GM23338 (cell line): ENCODE data around the gene TENT4B. TPM values are rescaled to one million over a fixed set of nuclear protein-coding genes. Genes with fewer than 3 reads are reported as not detected.

ENCODE experiments used
- ATAC-seq: fragments of 200-7000 bp; cut with Tn5 transposase; 3 replicates; pipeline ENCODE4 v1.9.1; 2020
- DNase-seq: peaks from one replicate; pipeline ENCODE4 v3.0.0-alpha.2; 2015; ENCODE audit warnings: low spot score
- H2AFZ ChIP-seq: fragments of 200-600 bp; sonication (generic); 2 replicates; pipeline ENCODE4 v1.8.0; 2016; ENCODE audit warnings: antibody characterized with exemption, mild to moderate bottlenecking, moderate library complexity
- H3F3A ChIP-seq: fragments of 200-600 bp; sonication (generic); replicated peaks from 2 replicates; pipeline ENCODE4 v1.8.0; 2017; ENCODE audit warnings: antibody characterized with exemption, mixed run types, low read depth
- H3K27ac ChIP-seq: fragments of 200-600 bp; sonication (generic); 2 replicates; pipeline ENCODE4 v1.6.1; 2016; ENCODE audit warnings: low read depth
- H3K27me3 ChIP-seq: fragments of 200-600 bp; sonication (generic); 2 replicates; pipeline ENCODE4 v1.8.0; 2016; ENCODE audit warnings: mild to moderate bottlenecking, mixed run types, moderate library complexity; ENCODE audit not compliant: insufficient read depth
- H3K36me3 ChIP-seq: fragments of 200-600 bp; sonication (generic); 2 replicates; pipeline ENCODE4 v1.8.0; 2016; ENCODE audit warnings: mild to moderate bottlenecking; ENCODE audit not compliant: insufficient read depth
- H3K4me1 ChIP-seq: fragments of 200-600 bp; sonication (generic); 2 replicates; pipeline ENCODE4 v1.8.0; 2016; ENCODE audit warnings: mild to moderate bottlenecking, moderate library complexity; ENCODE audit not compliant: insufficient read depth
- H3K4me2 ChIP-seq: fragments of 200-600 bp; sonication (generic); 2 replicates; pipeline ENCODE4 v1.7.1; 2017; ENCODE audit warnings: mixed run types
- H3K4me3 ChIP-seq: fragments of 200-600 bp; sonication (generic); 2 replicates; pipeline ENCODE4 v1.6.1; 2016; ENCODE audit warnings: mixed run types
- H3K79me2 ChIP-seq: fragments of 200-600 bp; sonication (generic); replicated peaks from 2 replicates; pipeline ENCODE4 v1.8.0; 2017; ENCODE audit warnings: mild to moderate bottlenecking; ENCODE audit not compliant: insufficient read depth
- H3K9me2 ChIP-seq: fragments of 200-600 bp; sonication (generic); 2 replicates; pipeline ENCODE4 v1.8.0; 2017; ENCODE audit not compliant: insufficient read depth
- H4K20me1 ChIP-seq: fragments of 200-600 bp; sonication (generic); replicated peaks from 2 replicates; pipeline ENCODE4 v1.8.0; 2017; ENCODE audit warnings: mild to moderate bottlenecking; ENCODE audit not compliant: insufficient read depth
- H3K27ac Mint-ChIP-seq: 2 replicates; pipeline ENCODE4 v1.8.0; 2020; ENCODE audit warnings: inconsistent platforms, mild to moderate bottlenecking, moderate library complexity, mixed read lengths
- H3K27me3 Mint-ChIP-seq: 3 replicates; pipeline ENCODE4 v1.8.0; 2022; ENCODE audit warnings: low read depth, mild to moderate bottlenecking, moderate library complexity, mixed read lengths, inconsistent platforms; ENCODE audit not compliant: insufficient read depth, poor library complexity
- H3K36me3 Mint-ChIP-seq: 3 replicates; pipeline ENCODE4 v1.8.0; 2021; ENCODE audit warnings: low read depth, mild to moderate bottlenecking, inconsistent platforms, moderate library complexity, mixed read lengths
- H3K4me1 Mint-ChIP-seq: 3 replicates; pipeline ENCODE4 v1.8.0; 2020; ENCODE audit warnings: mild to moderate bottlenecking, inconsistent platforms, mixed read lengths
- H3K4me3 Mint-ChIP-seq: 3 replicates; pipeline ENCODE4 v1.8.0; 2021; ENCODE audit warnings: moderate library complexity, mild to moderate bottlenecking, inconsistent platforms, mixed read lengths
- H3K9me3 Mint-ChIP-seq: 3 replicates; pipeline ENCODE4 v1.8.0; 2020; ENCODE audit warnings: moderate library complexity, mild to moderate bottlenecking, inconsistent platforms, mixed read lengths
- CREB1 ChIP-seq: fragments of 250-450 bp; sonication (Bioruptor Pico); IDR thresholded peaks from 2 replicates; pipeline ENCODE4 v1.5.0; 2020; ENCODE audit warnings: low read depth, mild to moderate bottlenecking, moderate library complexity
- CTCF ChIP-seq, 2 experiments: fragments of 200-600 bp in 1 of 2; sonication (generic) in 1 of 2; conservative IDR thresholded peaks; 2 replicates each; pipeline versions ENCODE4 v1.5.1 to v1.6.1; 2016 to 2017; ENCODE audit warnings: antibody characterized with exemption in 2 of 2, low read depth in 2 of 2, mild to moderate bottlenecking in 2 of 2, moderate library complexity in 1 of 2
- ETS1 ChIP-seq: IDR thresholded peaks from 2 replicates; pipeline ENCODE4 v1.6.1; 2016; ENCODE audit warnings: antibody characterized with exemption
- EZH2 ChIP-seq: fragments of 200-600 bp; sonication (generic); IDR thresholded peaks from one replicate; pipeline ENCODE4 v1.8.0; 2017; ENCODE audit warnings: antibody characterized with exemption, mild to moderate bottlenecking, low read depth; ENCODE audit not compliant: unreplicated experiment
- EZH2phosphoT487 ChIP-seq: fragments of 200-600 bp; sonication (generic); IDR thresholded peaks from one replicate; pipeline ENCODE4 v1.8.1; 2018; ENCODE audit warnings: antibody characterized with exemption; ENCODE audit not compliant: unreplicated experiment
- JUNB ChIP-seq: IDR thresholded peaks from one replicate; pipeline ENCODE4 v1.6.1; 2016; ENCODE audit warnings: antibody characterized with exemption; ENCODE audit not compliant: unreplicated experiment
- NANOG ChIP-seq: IDR thresholded peaks from 2 replicates; pipeline ENCODE4 v1.6.1; 2016; ENCODE audit warnings: antibody characterized with exemption, borderline replicate concordance
- POLR2AphosphoS5 ChIP-seq: IDR thresholded peaks from 2 replicates; pipeline ENCODE4 v1.6.1; 2016; ENCODE audit warnings: antibody characterized with exemption, low read depth
- REST ChIP-seq: IDR thresholded peaks from one replicate; pipeline ENCODE4 v1.6.1; 2018; ENCODE audit warnings: antibody characterized with exemption; ENCODE audit not compliant: unreplicated experiment
- ZNF114 ChIP-seq: fragments of 250-450 bp; sonication (Bioruptor Pico); IDR thresholded peaks from 2 replicates; pipeline ENCODE4 v1.5.0; 2020; ENCODE audit warnings: mild to moderate bottlenecking, moderate library complexity
- ZNF331 ChIP-seq: fragments of 250-450 bp; sonication (Bioruptor Pico); IDR thresholded peaks from 2 replicates; pipeline ENCODE4 v1.5.0; 2020; ENCODE audit warnings: low read depth, mild to moderate bottlenecking, moderate library complexity
- ZNF462 ChIP-seq: fragments of 250-450 bp; sonication (Bioruptor Pico); IDR thresholded peaks from 2 replicates; pipeline ENCODE4 v1.5.0; 2020; ENCODE audit warnings: mild to moderate bottlenecking, moderate library complexity
- polyA plus RNA-seq: library from polyadenylated mRNA; unstranded; fragments of >200 nt; fragmentation: Nextera tagmentation; extraction: Ambion mirVana; gene quantifications from 2 replicates; pipeline ENCODE4 v1.2.1, GENCODE V29; 2016
- total RNA-seq: library from RNA; depleted of rRNA; stranded (reverse); fragments of >200 nt; shearing (Covaris generic); gene quantifications from 2 replicates; pipeline ENCODE4 v1.2.3, GENCODE V29; 2014

The TENT4B gene
- total and polyA plus RNA-seq, 2 experiments from 2014 or later = 17.6 to 21.3 TPM

GRCh38 chr16:50271148-50272041 lies 118.3 kb downstream of the TENT4B start:
- Histone ChIP-seq H3K27ac (no peak overlapping the region), H3K4me3 (no peak overlapping the region), H3K4me1 (peaks cover 6% of the 10 kb centered on the region; the same call in 1 of the 2 replicates), H3K9me2 (no peaks in the 10 kb centered on the region), H2AFZ (no peak overlapping the region), H3K4me2 (no peak overlapping the region), H3K79me2 (no peaks in the 10 kb centered on the region), H3K27me3 (no peaks in the 10 kb centered on the region), H3K36me3 (no peaks in the 10 kb centered on the region), H4K20me1 (no peaks in the 10 kb centered on the region), H3F3A (no peaks in the 10 kb centered on the region)
- ATAC-seq (no peak), DNase-seq (no peak)
- Mint-ChIP-seq H3K9me3 (no peaks in the 10 kb centered on the region), H3K4me1 (peaks cover 7% of the 10 kb centered on the region), H3K27ac (no peak overlapping the region; the same call in 1 of the 2 replicates), H3K27me3 (peaks cover 9% of the 10 kb centered on the region), H3K4me3 (no peak overlapping the region), H3K36me3 (no peaks in the 10 kb centered on the region)
- no peak for TF ChIP-seq EZH2
- no peak for TF ChIP-seq ZNF462
- TF ChIP-seq CREB1 (CRISPR knock-in tag) = no peak
- no peak for TF ChIP-seq ETS1
- no peak for TF ChIP-seq JUNB
- TF ChIP-seq ZNF331 = no peak
- no peak for TF ChIP-seq CTCF (conservative IDR thresholded peaks at IDR 0.05; ENCODE audit: low read depth in 2 of 2)
- no peak for TF ChIP-seq ZNF114
- TF ChIP-seq REST = no peak
- no peak for TF ChIP-seq EZH2phosphoT487
- TF ChIP-seq NANOG = no peak
- no peak for TF ChIP-seq POLR2AphosphoS5
